ENCODE data around the gene THOC3.
"Not testable (repeated sequence)": the region's sequence is repeated elsewhere in the genome, so short reads cannot be mapped to it uniquely, and the experiment has no call there.

DNA sequence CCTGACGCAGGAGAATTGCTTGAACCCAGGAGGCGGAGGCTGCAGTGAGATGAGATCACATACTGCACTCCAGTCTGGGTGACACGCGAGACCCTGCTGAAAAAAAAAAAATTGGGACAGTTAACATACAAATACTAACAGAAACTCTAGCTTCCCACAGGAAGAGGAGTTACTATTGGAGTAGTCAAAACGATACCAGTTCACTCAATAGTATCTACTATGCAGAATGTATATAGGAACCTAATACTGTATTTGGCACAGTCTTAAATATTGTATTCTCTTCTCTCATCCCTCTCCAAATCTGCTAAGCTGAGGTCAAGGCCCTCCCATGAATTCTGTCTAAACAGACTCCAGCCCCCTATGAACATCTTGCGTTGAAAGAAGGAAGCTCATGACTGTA is 27.4 kb upstream of the THOC3 start:
- TF ChIP-seq, protein P1, sequence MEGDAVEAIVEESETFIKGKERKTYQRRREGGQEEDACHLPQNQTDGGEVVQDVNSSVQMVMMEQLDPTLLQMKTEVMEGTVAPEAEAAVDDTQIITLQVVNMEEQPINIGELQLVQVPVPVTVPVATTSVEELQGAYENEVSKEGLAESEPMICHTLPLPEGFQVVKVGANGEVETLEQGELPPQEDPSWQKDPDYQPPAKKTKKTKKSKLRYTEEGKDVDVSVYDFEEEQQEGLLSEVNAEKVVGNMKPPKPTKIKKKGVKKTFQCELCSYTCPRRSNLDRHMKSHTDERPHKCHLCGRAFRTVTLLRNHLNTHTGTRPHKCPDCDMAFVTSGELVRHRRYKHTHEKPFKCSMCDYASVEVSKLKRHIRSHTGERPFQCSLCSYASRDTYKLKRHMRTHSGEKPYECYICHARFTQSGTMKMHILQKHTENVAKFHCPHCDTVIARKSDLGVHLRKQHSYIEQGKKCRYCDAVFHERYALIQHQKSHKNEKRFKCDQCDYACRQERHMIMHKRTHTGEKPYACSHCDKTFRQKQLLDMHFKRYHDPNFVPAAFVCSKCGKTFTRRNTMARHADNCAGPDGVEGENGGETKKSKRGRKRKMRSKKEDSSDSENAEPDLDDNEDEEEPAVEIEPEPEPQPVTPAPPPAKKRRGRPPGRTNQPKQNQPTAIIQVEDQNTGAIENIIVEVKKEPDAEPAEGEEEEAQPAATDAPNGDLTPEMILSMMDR (conservative IDR thresholded peaks at IDR 0.05; ENCODE audit: low read length), result not testable (repeated sequence)
- not testable (repeated sequence) for TF ChIP-seq EZH2phosphoT487 (IDR thresholded peaks at IDR 0.05; ENCODE audit: borderline replicate concordance)

All from Loucy (cell line).